NCI-H82 treated with DMSO at 0.1 percent for 48 hours (cell line): ENCODE results near the gene GPSM1.
"Not testable (repeated sequence)": the region's sequence is repeated elsewhere in the genome, so short reads cannot be mapped to it uniquely, and the experiment has no call there.

Experiments
- DNase-seq: peaks from one replicate; lab custom pipeline; 2025; ENCODE audit not compliant: unreplicated experiment; lab: John Stamatoyannopoulos, UW

Gene GPSM1

GRCh38 chr9:136343121-136343883 lies 16.0 kb downstream of the GPSM1 start:
- no peak for DNase-seq

GRCh38 chr9:136343884-136344269 lies 16.5 kb downstream of the GPSM1 start:
- DNase-seq, result no peak

- no peak for DNase-seq
These were observed 17.4 kb downstream of the GPSM1 start for GRCh38 chr9:136344544-136345280.

- DNase-seq, result no peak
These were observed 18.2 kb downstream of the GPSM1 start for GRCh38 chr9:136345281-136346156.

- DNase-seq, result no peak
These were observed 18.8 kb downstream of the GPSM1 start for GRCh38 chr9:136346157-136346481.

GRCh38 chr9:136346927-136347465 lies 19.7 kb downstream of the GPSM1 start:
- no peak for DNase-seq

- DNase-seq, result no peak
These were observed 20.3 kb downstream of the GPSM1 start for GRCh38 chr9:136347472-136348256.

- no peak for DNase-seq
These were observed 21.4 kb downstream of the GPSM1 start for GRCh38 chr9:136348691-136349090.

GRCh38 chr9:136349546-136349945 lies 22.2 kb downstream of the GPSM1 start:
- DNase-seq, result no peak

- DNase-seq, result no peak
These were observed 24.0 kb downstream of the GPSM1 start for GRCh38 chr9:136351252-136351800.

GRCh38 chr9:136351868-136352267 lies 24.5 kb downstream of the GPSM1 start:
- DNase-seq, result not testable (repeated sequence)

- no peak for DNase-seq
These were observed 25.3 kb downstream of the GPSM1 start for GRCh38 chr9:136352682-136353081.

- DNase-seq, result no peak
These were observed 25.7 kb downstream of the GPSM1 start for GRCh38 chr9:136353088-136353487.

- DNase-seq, result no peak
These were observed 26.6 kb downstream of the GPSM1 start for GRCh38 chr9:136353757-136354488.

GRCh38 chr9:136354592-136355085 lies 27.3 kb downstream of the GPSM1 start:
- no peak for DNase-seq

- no peak for DNase-seq
These were observed 28.5 kb downstream of the GPSM1 start for GRCh38 chr9:136355616-136356557.

GRCh38 chr9:136357202-136357725 lies 29.9 kb downstream of the GPSM1 start:
- no peak for DNase-seq

GRCh38 chr9:136358016-136358415 lies 30.7 kb downstream of the GPSM1 start:
- DNase-seq, result no peak
